Peyer's patch (tissue), 4 donors: ENCODE measurements around the gene CCDC159.

Experiments used
- POLR2A ChIP-seq, 2 donors: fragments of 450-650 bp; IDR thresholded peaks; one replicate each; pipeline ENCODE4 v1.5.1; 2017; ENCODE audit warnings: antibody characterized with exemption in 2 of 2, mild to moderate bottlenecking in 2 of 2, moderate library complexity in 2 of 2
- TF ChIP-seq, protein P1 (sequence below), 6 experiments: fragments of 450-650 bp in 4 of 6; fragments of 200-600 bp in 2 of 6; sonication (generic) in 1 of 6; IDR thresholded peaks; one replicate each; pipeline ENCODE4 v1.5.1; 2017 to 2019; ENCODE audit warnings: antibody characterized with exemption in 6 of 6, mild to moderate bottlenecking in 3 of 6, moderate library complexity in 1 of 6

GRCh38 chr19:11356676-11357550, 10.6 kb downstream of the CCDC159 start:
- TF ChIP-seq, protein P1, sequence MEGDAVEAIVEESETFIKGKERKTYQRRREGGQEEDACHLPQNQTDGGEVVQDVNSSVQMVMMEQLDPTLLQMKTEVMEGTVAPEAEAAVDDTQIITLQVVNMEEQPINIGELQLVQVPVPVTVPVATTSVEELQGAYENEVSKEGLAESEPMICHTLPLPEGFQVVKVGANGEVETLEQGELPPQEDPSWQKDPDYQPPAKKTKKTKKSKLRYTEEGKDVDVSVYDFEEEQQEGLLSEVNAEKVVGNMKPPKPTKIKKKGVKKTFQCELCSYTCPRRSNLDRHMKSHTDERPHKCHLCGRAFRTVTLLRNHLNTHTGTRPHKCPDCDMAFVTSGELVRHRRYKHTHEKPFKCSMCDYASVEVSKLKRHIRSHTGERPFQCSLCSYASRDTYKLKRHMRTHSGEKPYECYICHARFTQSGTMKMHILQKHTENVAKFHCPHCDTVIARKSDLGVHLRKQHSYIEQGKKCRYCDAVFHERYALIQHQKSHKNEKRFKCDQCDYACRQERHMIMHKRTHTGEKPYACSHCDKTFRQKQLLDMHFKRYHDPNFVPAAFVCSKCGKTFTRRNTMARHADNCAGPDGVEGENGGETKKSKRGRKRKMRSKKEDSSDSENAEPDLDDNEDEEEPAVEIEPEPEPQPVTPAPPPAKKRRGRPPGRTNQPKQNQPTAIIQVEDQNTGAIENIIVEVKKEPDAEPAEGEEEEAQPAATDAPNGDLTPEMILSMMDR (IDR thresholded peaks at IDR 0.05) = no peak
- no peak for TF ChIP-seq POLR2A (IDR thresholded peaks at IDR 0.05)
